ENCODE measurements around the gene CEP250. TPM values are rescaled to one million over a fixed set of nuclear protein-coding genes. Genes with fewer than 3 reads are reported as not detected.
"Not testable (repeated sequence)": the region's sequence is repeated elsewhere in the genome, so short reads cannot be mapped to it uniquely, and the experiment has no call there.

Gene CEP250
- total and polyA plus RNA-seq, 8 donors, result 23.4 to 80.0 (median 71.3) TPM

DNA sequence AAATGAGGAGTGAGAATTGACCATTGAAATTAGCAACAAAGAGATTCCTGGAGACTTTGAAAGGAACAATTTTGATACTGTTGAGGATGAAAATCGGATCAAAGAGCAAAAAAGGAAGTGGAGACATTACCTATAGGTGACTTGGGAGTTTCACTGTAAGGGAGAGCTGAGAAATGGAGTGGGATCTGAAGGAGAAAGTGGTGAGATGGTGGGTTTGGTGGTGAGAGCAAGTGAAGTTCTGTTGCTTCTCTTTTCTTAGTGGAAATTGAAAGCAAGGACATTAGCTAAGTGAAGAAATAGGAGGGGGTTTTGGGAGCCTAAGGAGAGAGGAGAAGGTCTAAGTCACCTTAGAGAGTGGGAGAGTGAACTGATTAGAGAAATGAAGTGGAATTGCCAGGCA is 90.7 kb downstream of the CEP250 start:
- ATAC-seq (no peak), DNase-seq (no peak)
- peaks cover 0 to 71% of the 10 kb centered on the region in 2 donors for H3K36me3 ChIP-seq
- no peaks in the 10 kb centered on the region for H3K27me3 ChIP-seq
- no peak overlapping the region for H3K27ac ChIP-seq
- peaks cover 10 to 14% of the 10 kb centered on the region in 2 donors for H3K4me1 ChIP-seq
- TF ChIP-seq, protein P1, sequence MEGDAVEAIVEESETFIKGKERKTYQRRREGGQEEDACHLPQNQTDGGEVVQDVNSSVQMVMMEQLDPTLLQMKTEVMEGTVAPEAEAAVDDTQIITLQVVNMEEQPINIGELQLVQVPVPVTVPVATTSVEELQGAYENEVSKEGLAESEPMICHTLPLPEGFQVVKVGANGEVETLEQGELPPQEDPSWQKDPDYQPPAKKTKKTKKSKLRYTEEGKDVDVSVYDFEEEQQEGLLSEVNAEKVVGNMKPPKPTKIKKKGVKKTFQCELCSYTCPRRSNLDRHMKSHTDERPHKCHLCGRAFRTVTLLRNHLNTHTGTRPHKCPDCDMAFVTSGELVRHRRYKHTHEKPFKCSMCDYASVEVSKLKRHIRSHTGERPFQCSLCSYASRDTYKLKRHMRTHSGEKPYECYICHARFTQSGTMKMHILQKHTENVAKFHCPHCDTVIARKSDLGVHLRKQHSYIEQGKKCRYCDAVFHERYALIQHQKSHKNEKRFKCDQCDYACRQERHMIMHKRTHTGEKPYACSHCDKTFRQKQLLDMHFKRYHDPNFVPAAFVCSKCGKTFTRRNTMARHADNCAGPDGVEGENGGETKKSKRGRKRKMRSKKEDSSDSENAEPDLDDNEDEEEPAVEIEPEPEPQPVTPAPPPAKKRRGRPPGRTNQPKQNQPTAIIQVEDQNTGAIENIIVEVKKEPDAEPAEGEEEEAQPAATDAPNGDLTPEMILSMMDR (IDR thresholded peaks at IDR 0.05), result no peak
- intact Hi-C loops (cut with DNase I), result no loop called here
- no peaks in the 10 kb centered on the region for H3K9me3 ChIP-seq
- H3K4me3 ChIP-seq, result no peak overlapping the region

DNA sequence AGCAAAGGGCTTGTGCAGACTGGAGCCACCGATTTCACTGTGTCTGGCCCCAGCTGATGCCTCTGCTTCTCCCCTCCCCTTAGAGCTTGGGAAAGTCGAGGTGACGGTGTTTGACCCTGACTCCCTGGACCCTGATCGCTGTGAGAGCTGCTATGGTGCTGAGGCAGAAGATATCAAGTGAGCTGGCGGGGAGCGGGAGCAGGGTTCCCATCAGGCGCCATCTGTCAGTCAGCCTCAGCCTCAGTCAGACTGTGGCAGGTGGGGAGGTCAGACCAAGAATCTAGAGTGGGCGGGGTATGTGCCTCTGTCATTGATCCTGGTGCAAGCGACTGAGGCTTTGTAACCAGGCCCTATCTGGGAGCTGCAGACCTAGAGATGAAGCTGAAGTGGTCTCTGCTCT is 91.9 kb downstream of the CEP250 start:
- intact Hi-C loops (cut with DNase I), result no loop called here
- TF ChIP-seq, protein P1 (IDR thresholded peaks at IDR 0.05), result no peak
- H3K36me3 ChIP-seq, result peaks cover 0 to 83% of the 10 kb centered on the region in 2 donors

GRCh38 chr20:35551503-35551902 is 96.1 kb downstream of the CEP250 start:
- intact Hi-C loops (cut with DNase I), result no loop called here
- Histone ChIP-seq H3K27me3 (no peaks in the 10 kb centered on the region), H3K4me3 (no peak overlapping the region), H3K36me3 (peaks cover 0 to 99% of the 10 kb centered on the region in 2 donors), H3K27ac (no peak overlapping the region), H3K4me1 (no peaks in the 10 kb centered on the region), H3K9me3 (no peaks in the 10 kb centered on the region)
- DNase-seq, result peak in 2 of 4 donors; percentile 43 to 58
- TF ChIP-seq, protein P1 (IDR thresholded peaks at IDR 0.05), result no peak
- ATAC-seq, result no peak

More for the DNA sequence above, 91.9 kb downstream of the CEP250 start:
- Histone ChIP-seq H3K4me3 (no peak overlapping the region), H3K9me3 (no peaks in the 10 kb centered on the region), H3K27ac (no peak overlapping the region), H3K4me1 (peaks cover 5 to 7% of the 10 kb centered on the region in 2 donors), H3K27me3 (no peaks in the 10 kb centered on the region)
- DNase-seq (no peak), ATAC-seq (no peak)

DNA sequence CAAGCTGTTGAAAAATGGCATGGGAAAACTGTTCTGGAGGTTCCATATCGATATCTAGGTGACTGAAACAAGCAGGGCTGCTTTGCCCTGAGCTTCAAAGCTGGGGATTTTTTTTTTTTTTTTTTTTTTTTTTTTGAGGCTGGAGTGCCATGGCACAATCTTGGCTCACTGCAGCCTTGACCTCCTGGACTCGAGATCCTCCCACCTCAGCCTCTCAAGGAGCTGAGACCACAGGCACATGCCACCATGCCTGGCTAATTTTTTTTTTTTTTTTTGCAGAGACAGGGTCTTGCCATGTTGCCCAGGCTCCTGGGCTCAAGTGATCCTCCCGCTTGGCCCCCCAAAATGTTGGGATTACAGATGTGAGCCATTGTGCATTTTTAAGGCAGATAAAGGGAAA is 97.5 kb downstream of the CEP250 start:
- DNase-seq (no peak), ATAC-seq (no peak)
- Histone ChIP-seq H3K27me3 (no peaks in the 10 kb centered on the region), H3K4me3 (no peak overlapping the region), H3K4me1 (no peaks in the 10 kb centered on the region), H3K27ac (no peak overlapping the region), H3K9me3 (no peaks in the 10 kb centered on the region), H3K36me3 (peaks cover 0 to 99% of the 10 kb centered on the region in 2 donors)
- TF ChIP-seq, protein P1 (IDR thresholded peaks at IDR 0.05), result no peak
- intact Hi-C loops (cut with DNase I), result no loop called here

DNA sequence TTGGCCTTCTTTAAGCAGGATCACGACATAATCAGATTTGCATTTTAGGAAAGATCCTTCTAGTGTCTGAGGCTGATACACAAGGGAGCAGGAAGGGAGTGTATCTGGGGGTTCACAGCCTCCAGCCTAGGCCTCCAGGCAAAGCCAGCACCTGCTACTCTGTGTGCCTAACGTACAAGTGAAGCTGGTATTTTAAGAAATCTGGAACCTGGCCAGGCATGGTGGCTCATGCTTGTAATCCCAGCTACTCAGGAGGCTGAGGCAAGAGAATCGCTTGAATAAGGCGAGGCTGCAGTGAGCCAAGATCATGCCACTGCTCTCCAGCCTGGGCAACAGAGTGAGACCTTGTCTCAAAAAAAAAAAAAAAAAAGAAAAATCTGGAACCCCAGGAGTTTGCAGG is 100.1 kb downstream of the CEP250 start:
- H3K9me3 ChIP-seq; ATAC-seq; H3K27ac ChIP-seq; DNase-seq; intact Hi-C loops (cut with DNase I); H3K4me1 ChIP-seq; H3K27me3 ChIP-seq; H3K4me3 ChIP-seq: not testable (repeated sequence)
- H3K36me3 ChIP-seq, result peaks cover 0 to 90% of the 10 kb centered on the region in 2 donors

GRCh38 chr20:35555951-35556645 is 100.7 kb downstream of the CEP250 start:
- TF ChIP-seq, protein P1 (IDR thresholded peaks at IDR 0.05), result no peak
- Histone ChIP-seq H3K27ac (no peak overlapping the region), H3K27me3 (no peaks in the 10 kb centered on the region), H3K36me3 (peaks cover 0 to 84% of the 10 kb centered on the region in 2 donors), H3K4me1 (no peaks in the 10 kb centered on the region), H3K9me3 (no peaks in the 10 kb centered on the region), H3K4me3 (no peak overlapping the region)
- ATAC-seq (no peak), DNase-seq (no peak)
- intact Hi-C loops (cut with DNase I), result no loop called here
